DND-41 (cell line): ENCODE data around the gene NUPR1.
"Not testable (repeated sequence)": the region's sequence is repeated elsewhere in the genome, so short reads cannot be mapped to it uniquely, and the experiment has no call there.

ENCODE experiments used
- CTCF ChIP-seq: IDR thresholded peaks from 2 replicates; pipeline ENCODE4 v1.5.1; 2012; ENCODE audit warnings: borderline replicate concordance, low read length, moderate library complexity, mild to moderate bottlenecking; ENCODE audit not compliant: poor library complexity, severe bottlenecking; ENCODE audit errors: extremely low read depth
- EZH2 ChIP-seq: IDR thresholded peaks from 3 replicates; pipeline ENCODE4 v1.6.1; 2012; ENCODE audit warnings: borderline replicate concordance, low read depth, mild to moderate bottlenecking, moderate library complexity, low read length, inconsistent platforms; ENCODE audit not compliant: severe bottlenecking

GRCh38 chr16:28566233-28566925, 27.6 kb upstream of the NUPR1 start:
- TF ChIP-seq CTCF, EZH2: not testable (repeated sequence)
